Stimulated activated CD8-positive, alpha-beta memory T cell treated with anti-CD3 and anti-CD28 coated beads, Interleukin-4, amount 100 ng/mL, for 4 hours (primary cell): ENCODE data around the gene YIPF3.
"Not testable (repeated sequence)": the region's sequence is repeated elsewhere in the genome, so short reads cannot be mapped to it uniquely, and the experiment has no call there.

Experiments used
- DNase-seq, 2 donors: peaks; one replicate each; pipeline ENCODE4 v3.0.0-alpha.2; 2020; ENCODE audit warnings: low read depth in 2 of 2, low spot score in 1 of 2

YIPF3 gene

GRCh38 chr6:43493230-43493629, 23.5 kb downstream of the YIPF3 start:
- DNase-seq, result no peak

- DNase-seq, result no peak
These were observed 24.1 kb downstream of the YIPF3 start for GRCh38 chr6:43492673-43493072.

GRCh38 chr6:43491750-43492661, 24.7 kb downstream of the YIPF3 start:
- DNase-seq, result no peak

- DNase-seq, result no peak
These were observed 26.2 kb downstream of the YIPF3 start for GRCh38 chr6:43490523-43490939.

- no peak for DNase-seq
These were observed 27.3 kb downstream of the YIPF3 start for GRCh38 chr6:43489277-43490072.

GRCh38 chr6:43488667-43489276, 28.0 kb downstream of the YIPF3 start:
- DNase-seq, result no peak

- DNase-seq, result no peak
These were observed 35.0 kb downstream of the YIPF3 start for GRCh38 chr6:43481591-43482236.

GRCh38 chr6:43481075-43481474, 35.7 kb downstream of the YIPF3 start:
- no peak for DNase-seq

GRCh38 chr6:43478008-43478372, 38.7 kb downstream of the YIPF3 start:
- DNase-seq, result no peak

GRCh38 chr6:43477235-43478007, 39.3 kb downstream of the YIPF3 start, which contains the start of gene TJAP1:
Gene TJAP1 (plus strand): TSS chr6:43477570. CDS start chr6:43499002, 21,432 bp downstream.
- DNase-seq, result peak; percentile 93 to 98

GRCh38 chr6:43476746-43477145, 40.0 kb downstream of the YIPF3 start:
- no peak for DNase-seq

- DNase-seq, result no peak
These were observed 41.2 kb downstream of the YIPF3 start for GRCh38 chr6:43475516-43475915.

- DNase-seq, result no peak
These were observed 44.2 kb downstream of the YIPF3 start for GRCh38 chr6:43472515-43472914.

GRCh38 chr6:43471399-43471798, 45.3 kb downstream of the YIPF3 start:
- no peak for DNase-seq

- DNase-seq, result no peak
These were observed 46.8 kb downstream of the YIPF3 start for GRCh38 chr6:43469947-43470346.

GRCh38 chr6:43468748-43469681, 47.7 kb downstream of the YIPF3 start:
- no peak for DNase-seq

GRCh38 chr6:43468240-43468639, 48.5 kb downstream of the YIPF3 start:
- DNase-seq, result no peak

- DNase-seq, result no peak
These were observed 49.0 kb downstream of the YIPF3 start for GRCh38 chr6:43467752-43468151.

- not testable (repeated sequence) for DNase-seq
These were observed 49.5 kb downstream of the YIPF3 start for GRCh38 chr6:43467265-43467664.
